ENCODE results near the gene WNT3A.

Gene WNT3A

GRCh38 chr1:228031276-228031995, 24.6 kb downstream of the WNT3A start:
- DNase-seq (ENCODE audit: low read depth), result no peak

- no peak for DNase-seq (ENCODE audit: low read depth)
Observed at GRCh38 chr1:228032041-228032440, 25.2 kb downstream of the WNT3A start.

- no peak for DNase-seq (ENCODE audit: low read depth)
Observed at GRCh38 chr1:228033376-228033775, 26.6 kb downstream of the WNT3A start.

- DNase-seq (ENCODE audit: low read depth), result no peak
Observed at GRCh38 chr1:228034954-228035837, 28.4 kb downstream of the WNT3A start.

- DNase-seq (ENCODE audit: low read depth), result no peak
Observed at GRCh38 chr1:228035844-228036243, 29.0 kb downstream of the WNT3A start.

GRCh38 chr1:228036701-228037231, 30.0 kb downstream of the WNT3A start:
- DNase-seq (ENCODE audit: low read depth), result no peak

- no peak for DNase-seq (ENCODE audit: low read depth)
Observed at GRCh38 chr1:228037401-228038386, 30.9 kb downstream of the WNT3A start.

GRCh38 chr1:228038387-228039005, 31.7 kb downstream of the WNT3A start:
- DNase-seq (ENCODE audit: low read depth), result no peak

- DNase-seq (ENCODE audit: low read depth), result no peak
Observed at GRCh38 chr1:228039006-228039903, 32.5 kb downstream of the WNT3A start.

GRCh38 chr1:228039986-228040385, 33.2 kb downstream of the WNT3A start:
- no peak for DNase-seq (ENCODE audit: low read depth)

GRCh38 chr1:228041316-228041715, 34.5 kb downstream of the WNT3A start:
- DNase-seq (ENCODE audit: low read depth), result no peak

- DNase-seq (ENCODE audit: low read depth), result no peak
Observed at GRCh38 chr1:228042508-228042907, 35.7 kb downstream of the WNT3A start.

- DNase-seq (ENCODE audit: low read depth), result no peak
Observed at GRCh38 chr1:228043281-228043848, 36.6 kb downstream of the WNT3A start.

- DNase-seq (ENCODE audit: low read depth), result no peak
Observed at GRCh38 chr1:228044961-228045360, 38.2 kb downstream of the WNT3A start.

- DNase-seq (ENCODE audit: low read depth), result no peak
Observed at GRCh38 chr1:228045405-228045804, 38.6 kb downstream of the WNT3A start.

GRCh38 chr1:228045871-228046270, 39.1 kb downstream of the WNT3A start:
- no peak for DNase-seq (ENCODE audit: low read depth)

- no peak for DNase-seq (ENCODE audit: low read depth)
Observed at GRCh38 chr1:228046421-228047182, 39.8 kb downstream of the WNT3A start.

GRCh38 chr1:228047183-228047466, 40.3 kb downstream of the WNT3A start:
- DNase-seq (ENCODE audit: low read depth), result no peak

GRCh38 chr1:228048120-228048519, 41.3 kb downstream of the WNT3A start:
- no peak for DNase-seq (ENCODE audit: low read depth)

All from HS-27A (cell line).